ENCODE data around the gene RAD51B. TPM values are rescaled to one million over a fixed set of nuclear protein-coding genes. Genes with fewer than 3 reads are reported as not detected.
A peak's percentile ranks its signal among the peaks of the same experiment; 100 is the strongest.

The RAD51B gene
- total and polyA plus RNA-seq, 4 donors, result 2.5 to 95.0 (median 9.6) TPM

GRCh38 chr14:68312300-68312699 lies 492.7 kb downstream of the RAD51B start:
- DNase-seq, result no peak
- H3K27me3 ChIP-seq (ENCODE audit: control insufficient read depth in 3 of 3, insufficient read depth in 3 of 3, low read length in 2 of 3), result no peaks in the 10 kb centered on the region
- no peak for TF ChIP-seq CTCF (IDR thresholded peaks at IDR 0.05; ENCODE audit: control extremely low read depth, extremely low read depth)
- 99 to 100% methylated on average over 3 of the region's 3 CpGs for WGBS, 2 donors
- peaks cover 2 to 57% (median 18%) of the 10 kb centered on the region in 5 donors for H3K4me1 ChIP-seq (ENCODE audit: control insufficient read depth in 5 of 5, insufficient read depth in 5 of 5, low read length in 5 of 5)
- H3K9me3 ChIP-seq (ENCODE audit: control insufficient read depth in 4 of 4, insufficient read depth in 3 of 4, low read length in 3 of 4), result no peaks in the 10 kb centered on the region
- no peak overlapping the region for H3K4me3 ChIP-seq
- no peak overlapping the region for H3K27ac ChIP-seq (ENCODE audit: low read depth in 1 of 2, low read length in 1 of 2)
- H3K9ac ChIP-seq (ENCODE audit: insufficient read depth in 1 of 2, low read length in 2 of 2), result no peak overlapping the region
- ATAC-seq (ENCODE audit: insufficient read depth, low FRiP score), result no peak
- H3K36me3 ChIP-seq (ENCODE audit: control insufficient read depth in 4 of 4, insufficient read depth in 4 of 4, low read length in 4 of 4), result no peaks in the 10 kb centered on the region

- no peak for TF ChIP-seq CTCF (IDR thresholded peaks at IDR 0.05; ENCODE audit: control extremely low read depth, extremely low read depth)
- H3K4me1 ChIP-seq (ENCODE audit: control insufficient read depth in 5 of 5, insufficient read depth in 5 of 5, low read length in 5 of 5), result peaks cover 2 to 49% (median 11%) of the 10 kb centered on the region in 5 donors
- DNase-seq, result peak; percentile 62 to 67 (median 64)
- no peak overlapping the region for H3K4me3 ChIP-seq
- ATAC-seq (ENCODE audit: insufficient read depth, low FRiP score), result no peak
- H3K27ac ChIP-seq (ENCODE audit: low read depth in 1 of 2, low read length in 1 of 2), result no peak overlapping the region
- H3K9ac ChIP-seq (ENCODE audit: insufficient read depth in 1 of 2, low read length in 2 of 2), result no peak overlapping the region
- no peaks in the 10 kb centered on the region for H3K27me3 ChIP-seq (ENCODE audit: control insufficient read depth in 3 of 3, insufficient read depth in 3 of 3, low read length in 2 of 3)
- H3K9me3 ChIP-seq (ENCODE audit: control insufficient read depth in 4 of 4, insufficient read depth in 3 of 4, low read length in 3 of 4), result no peaks in the 10 kb centered on the region
- no peaks in the 10 kb centered on the region for H3K36me3 ChIP-seq (ENCODE audit: control insufficient read depth in 4 of 4, insufficient read depth in 4 of 4, low read length in 4 of 4)
- WGBS, 2 donors, result 90 to 93% methylated on average over 9 of the region's 9 CpGs
These were observed 493.5 kb downstream of the RAD51B start for GRCh38 chr14:68312884-68313610.

GRCh38 chr14:68314642-68315041 lies 495.1 kb downstream of the RAD51B start:
- H3K4me1 ChIP-seq (ENCODE audit: control insufficient read depth in 5 of 5, insufficient read depth in 5 of 5, low read length in 5 of 5), result peaks cover 0 to 46% (median 9%) of the 10 kb centered on the region in 5 donors
- no peaks in the 10 kb centered on the region for H3K36me3 ChIP-seq (ENCODE audit: control insufficient read depth in 4 of 4, insufficient read depth in 4 of 4, low read length in 4 of 4)
- no peak overlapping the region for H3K9ac ChIP-seq (ENCODE audit: insufficient read depth in 1 of 2, low read length in 2 of 2)
- DNase-seq, result peak in 1 of 3 donors; percentile 36
- no peak overlapping the region for H3K27ac ChIP-seq (ENCODE audit: low read depth in 1 of 2, low read length in 1 of 2)
- 90 to 98% methylated on average over 4 of the region's 4 CpGs for WGBS, 2 donors
- no peak overlapping the region for H3K4me3 ChIP-seq
- H3K27me3 ChIP-seq (ENCODE audit: control insufficient read depth in 3 of 3, insufficient read depth in 3 of 3, low read length in 2 of 3), result no peaks in the 10 kb centered on the region
- no peak for ATAC-seq (ENCODE audit: insufficient read depth, low FRiP score)
- no peaks in the 10 kb centered on the region for H3K9me3 ChIP-seq (ENCODE audit: control insufficient read depth in 4 of 4, insufficient read depth in 3 of 4, low read length in 3 of 4)
- TF ChIP-seq CTCF (IDR thresholded peaks at IDR 0.05; ENCODE audit: control extremely low read depth, extremely low read depth), result no peak
